Upper lobe of right lung (tissue), 1 donor: ENCODE measurements around the gene UNC13C. TPM values are rescaled to one million over a fixed set of nuclear protein-coding genes. Genes with fewer than 3 reads are reported as not detected.

Experiments used
- ATAC-seq: fragments of 200-7000 bp; cut with Tn5 transposase; one replicate; pipeline ENCODE4 v1.9.1; 2020; ENCODE audit warnings: mild to moderate bottlenecking, moderate library complexity
- DNase-seq: peaks from one replicate; pipeline ENCODE4 v3.0.0-alpha.2; 2020
- H3K27ac ChIP-seq: fragments of 200-600 bp; one replicate; pipeline ENCODE4 v1.8.0; 2022
- H3K27me3 ChIP-seq: fragments of 200-600 bp; one replicate; pipeline ENCODE4 v1.8.0; 2022; ENCODE audit warnings: mild to moderate bottlenecking
- H3K36me3 ChIP-seq: fragments of 200-600 bp; one replicate; pipeline ENCODE4 v1.8.0; 2022
- H3K4me1 ChIP-seq: fragments of 200-600 bp; one replicate; pipeline ENCODE4 v1.8.0; 2022
- H3K4me3 ChIP-seq: fragments of 200-600 bp; one replicate; pipeline ENCODE4 v1.8.0; 2022; ENCODE audit warnings: mild to moderate bottlenecking
- H3K9me3 ChIP-seq: fragments of 200-600 bp; one replicate; pipeline ENCODE4 v1.8.0; 2022
- intact Hi-C: fragments of 100-400 bp; cut with DNase I; formaldehyde crosslinking; loops from one replicate; pipeline ENCODE4 v1.11.0; 2022
- total RNA-seq: library from RNA; stranded (reverse); fragmentation: NEBNext Ultra II Directional; extraction: Animal tissue kit (Norgen Biotek cat#: 25700); gene quantifications from one replicate; pipeline ENCODE4 v1.2.1, GENCODE V29; 2021
- TF ChIP-seq, protein P1 (sequence below): fragments of 200-600 bp; IDR thresholded peaks from one replicate; pipeline ENCODE4 v1.8.0; 2022; ENCODE audit warnings: antibody characterized with exemption
- donor health status: DM: no; HTN: yes; CAD: no; lungs with severe emphysema.

The UNC13C gene
- total RNA-seq, 1 donor from 2014 or later: 0.14 TPM

DNA sequence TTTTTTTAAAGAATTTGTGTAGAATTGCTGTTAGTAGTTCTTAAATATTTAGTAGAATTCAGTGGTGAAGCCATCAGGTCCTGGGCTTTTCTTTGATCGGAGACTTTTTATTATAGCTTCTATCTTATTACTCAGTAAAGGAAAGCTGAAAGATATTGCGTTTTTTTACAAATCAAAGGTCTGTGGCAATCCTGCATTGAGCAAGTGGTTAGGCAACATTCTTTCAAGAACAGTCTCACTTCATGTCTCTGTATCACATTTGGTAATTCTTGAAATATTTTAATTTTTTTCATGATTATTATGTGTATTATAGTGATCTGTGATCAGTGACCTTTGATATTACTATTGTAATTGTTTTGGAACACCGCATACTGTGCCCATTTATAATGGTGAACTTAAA, 140.8 kb downstream of the UNC13C start:
- intact Hi-C loops: no loop called here
- no peak overlapping the region for H3K27ac ChIP-seq
- peak; percentile 41 for ATAC-seq
- no peaks in the 10 kb centered on the region for H3K27me3 ChIP-seq
- no peak for DNase-seq
- no peaks in the 10 kb centered on the region for H3K36me3 ChIP-seq
- TF ChIP-seq, protein P1, sequence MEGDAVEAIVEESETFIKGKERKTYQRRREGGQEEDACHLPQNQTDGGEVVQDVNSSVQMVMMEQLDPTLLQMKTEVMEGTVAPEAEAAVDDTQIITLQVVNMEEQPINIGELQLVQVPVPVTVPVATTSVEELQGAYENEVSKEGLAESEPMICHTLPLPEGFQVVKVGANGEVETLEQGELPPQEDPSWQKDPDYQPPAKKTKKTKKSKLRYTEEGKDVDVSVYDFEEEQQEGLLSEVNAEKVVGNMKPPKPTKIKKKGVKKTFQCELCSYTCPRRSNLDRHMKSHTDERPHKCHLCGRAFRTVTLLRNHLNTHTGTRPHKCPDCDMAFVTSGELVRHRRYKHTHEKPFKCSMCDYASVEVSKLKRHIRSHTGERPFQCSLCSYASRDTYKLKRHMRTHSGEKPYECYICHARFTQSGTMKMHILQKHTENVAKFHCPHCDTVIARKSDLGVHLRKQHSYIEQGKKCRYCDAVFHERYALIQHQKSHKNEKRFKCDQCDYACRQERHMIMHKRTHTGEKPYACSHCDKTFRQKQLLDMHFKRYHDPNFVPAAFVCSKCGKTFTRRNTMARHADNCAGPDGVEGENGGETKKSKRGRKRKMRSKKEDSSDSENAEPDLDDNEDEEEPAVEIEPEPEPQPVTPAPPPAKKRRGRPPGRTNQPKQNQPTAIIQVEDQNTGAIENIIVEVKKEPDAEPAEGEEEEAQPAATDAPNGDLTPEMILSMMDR: no peak
- no peaks in the 10 kb centered on the region for H3K9me3 ChIP-seq
- H3K4me1 ChIP-seq: no peaks in the 10 kb centered on the region
- no peak overlapping the region for H3K4me3 ChIP-seq

DNA sequence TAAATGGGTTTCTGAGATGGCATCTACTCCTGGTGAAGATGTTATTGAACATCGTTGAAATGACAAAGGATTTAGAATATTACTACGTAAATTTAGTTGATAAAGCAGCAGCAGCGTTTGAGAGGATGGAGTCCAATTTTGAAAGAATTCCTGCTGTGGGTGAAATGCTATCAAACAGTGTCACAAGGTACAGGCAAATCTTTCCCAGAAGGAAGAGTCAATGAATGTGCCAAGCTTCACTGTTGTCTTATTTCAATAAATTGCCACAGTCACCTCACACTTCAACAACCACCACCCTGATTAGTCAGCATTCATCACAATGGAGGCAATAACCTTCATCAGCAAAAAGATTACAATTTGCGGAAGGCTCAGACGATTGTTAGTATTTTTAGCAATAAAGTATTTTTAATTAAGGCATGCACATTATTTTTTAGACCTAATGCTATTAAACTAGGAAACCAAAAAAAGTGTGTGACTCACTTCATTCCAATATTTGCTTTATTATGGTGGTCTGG, 142.8 kb downstream of the UNC13C start:
- TF ChIP-seq, protein P1: no peak
- no peaks in the 10 kb centered on the region for H3K9me3 ChIP-seq
- H3K4me3 ChIP-seq: no peak overlapping the region
- no peaks in the 10 kb centered on the region for H3K27me3 ChIP-seq
- H3K27ac ChIP-seq: no peak overlapping the region
- no peaks in the 10 kb centered on the region for H3K36me3 ChIP-seq
- intact Hi-C loops: no loop called here
- DNase-seq: no peak
- no peaks in the 10 kb centered on the region for H3K4me1 ChIP-seq
- no peak for ATAC-seq

GRCh38 chr15:54127574-54127973, 149.3 kb downstream of the UNC13C start:
- TF ChIP-seq, protein P1: no peak
- Histone ChIP-seq H3K27me3 (no peaks in the 10 kb centered on the region), H3K9me3 (no peaks in the 10 kb centered on the region), H3K36me3 (no peaks in the 10 kb centered on the region), H3K4me3 (no peak overlapping the region), H3K4me1 (no peaks in the 10 kb centered on the region), H3K27ac (no peak overlapping the region)
- intact Hi-C loops: no loop called here
- DNase-seq (no peak), ATAC-seq (no peak)

- no peak for DNase-seq
- ATAC-seq: no peak
- no peaks in the 10 kb centered on the region for H3K36me3 ChIP-seq
- TF ChIP-seq, protein P1: no peak
- no peak overlapping the region for H3K27ac ChIP-seq
- intact Hi-C loops: no loop called here
- H3K9me3 ChIP-seq: no peaks in the 10 kb centered on the region
- H3K4me3 ChIP-seq: no peak overlapping the region
- H3K4me1 ChIP-seq: no peaks in the 10 kb centered on the region
- no peaks in the 10 kb centered on the region for H3K27me3 ChIP-seq
These were observed 153.2 kb downstream of the UNC13C start for GRCh38 chr15:54131410-54131809.

- no peak overlapping the region for H3K27ac ChIP-seq
- no peaks in the 10 kb centered on the region for H3K4me1 ChIP-seq
- ATAC-seq: no peak
- intact Hi-C loops: no loop called here
- H3K9me3 ChIP-seq: no peaks in the 10 kb centered on the region
- no peaks in the 10 kb centered on the region for H3K27me3 ChIP-seq
- H3K4me3 ChIP-seq: no peak overlapping the region
- TF ChIP-seq, protein P1: no peak
- no peak for DNase-seq
- H3K36me3 ChIP-seq: no peaks in the 10 kb centered on the region
These were observed 170.9 kb downstream of the UNC13C start for GRCh38 chr15:54149115-54149531.

- no peaks in the 10 kb centered on the region for H3K4me1 ChIP-seq
- no peak overlapping the region for H3K4me3 ChIP-seq
- no peak overlapping the region for H3K27ac ChIP-seq
- TF ChIP-seq, protein P1: no peak
- no peaks in the 10 kb centered on the region for H3K27me3 ChIP-seq
- DNase-seq (no peak), ATAC-seq (peak; percentile 87)
- H3K9me3 ChIP-seq: no peaks in the 10 kb centered on the region
- intact Hi-C loops: no loop called here
- H3K36me3 ChIP-seq: no peaks in the 10 kb centered on the region
These were observed 172.0 kb downstream of the UNC13C start for GRCh38 chr15:54150255-54150654.
